Lower leg skin (tissue), 4 donors: ENCODE data around the gene ST3GAL5. TPM values are rescaled to one million over a fixed set of nuclear protein-coding genes. Genes with fewer than 3 reads are reported as not detected.

Experiments
- DNase-seq, 2 donors: peaks; one replicate each; pipeline ENCODE4 v3.0.0-alpha.2; 2019; ENCODE audit warnings: low spot score in 2 of 2
- H3K4me3 ChIP-seq: fragments of 200-600 bp; sonication (generic); 2 replicates; pipeline ENCODE4 v1.5.1; 2017; ENCODE audit warnings: mild to moderate bottlenecking, low read depth; ENCODE audit not compliant: poor library complexity, severe bottlenecking
- POLR2A ChIP-seq, 2 donors: fragments of 450-650 bp; IDR thresholded peaks; one replicate each; pipeline ENCODE4 v1.6.1; 2016 to 2017; ENCODE audit warnings: antibody characterized with exemption in 2 of 2, mild to moderate bottlenecking in 1 of 2, moderate library complexity in 1 of 2
- WGBS, 2 donors: methylation state at CpG; one replicate each; pipeline ENCODE4 v1.1.5; 2018; 5-methylcytosine and 5-hydroxymethylcytosine counted together
- intact Hi-C: fragments of 100-400 bp; cut with DNase I; formaldehyde crosslinking; loops from one replicate; pipeline ENCODE4 v1.15.0; 2023; ENCODE audit warnings: low total_unique reads
- total RNA-seq, 4 donors: library from RNA; depleted of rRNA; stranded (reverse); fragments of >200 nt; gene quantifications; one replicate each; pipeline ENCODE4 v1.1.0, GENCODE V29; 2016
- TF ChIP-seq, protein P1 (sequence below), 3 donors: fragments of 450-650 bp; IDR thresholded peaks; one replicate each; pipeline ENCODE4 v1.5.1; 2016; ENCODE audit warnings: antibody characterized with exemption in 3 of 3, mild to moderate bottlenecking in 3 of 3, moderate library complexity in 2 of 3

ST3GAL5 gene
- total RNA-seq, 4 donors from 2014 or later: 6.9 to 8.6 (median 8.1) TPM

DNA sequence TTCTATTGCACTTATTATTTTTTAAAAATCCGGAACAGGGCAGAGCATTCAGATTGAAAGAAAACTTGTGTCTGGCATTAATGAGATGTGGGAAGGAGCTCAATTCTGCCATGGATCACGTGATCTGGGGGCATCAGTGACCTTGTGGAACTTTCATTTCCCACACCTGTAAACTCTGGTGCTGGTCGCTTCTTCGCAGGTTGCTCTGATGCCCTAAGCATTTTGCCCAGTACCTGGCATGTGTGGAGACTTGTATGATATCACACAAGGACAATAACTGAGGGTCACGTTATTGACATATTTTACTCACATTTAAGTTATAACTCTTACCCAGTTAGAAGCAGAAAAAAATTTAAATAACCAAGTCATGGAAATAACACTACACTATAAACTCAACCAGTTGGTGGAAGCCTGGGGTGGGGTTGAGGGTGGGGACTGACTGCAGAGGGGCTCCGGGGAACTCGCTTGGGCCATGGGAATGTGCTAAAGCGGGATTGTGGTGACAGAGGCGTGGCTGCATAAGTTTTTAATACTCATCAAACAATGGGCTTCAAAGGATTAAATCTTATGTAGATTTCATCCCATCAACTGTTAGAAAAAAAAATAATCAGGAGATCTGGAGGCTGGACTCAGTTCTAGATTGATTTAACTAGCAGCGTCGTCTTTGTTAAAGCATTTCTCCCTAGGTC lies 36.5 kb downstream of the ST3GAL5 start:
- WGBS, 2 donors: 78 to 85% methylated on average over 11 of the region's 11 CpGs
- TF ChIP-seq, protein P1, sequence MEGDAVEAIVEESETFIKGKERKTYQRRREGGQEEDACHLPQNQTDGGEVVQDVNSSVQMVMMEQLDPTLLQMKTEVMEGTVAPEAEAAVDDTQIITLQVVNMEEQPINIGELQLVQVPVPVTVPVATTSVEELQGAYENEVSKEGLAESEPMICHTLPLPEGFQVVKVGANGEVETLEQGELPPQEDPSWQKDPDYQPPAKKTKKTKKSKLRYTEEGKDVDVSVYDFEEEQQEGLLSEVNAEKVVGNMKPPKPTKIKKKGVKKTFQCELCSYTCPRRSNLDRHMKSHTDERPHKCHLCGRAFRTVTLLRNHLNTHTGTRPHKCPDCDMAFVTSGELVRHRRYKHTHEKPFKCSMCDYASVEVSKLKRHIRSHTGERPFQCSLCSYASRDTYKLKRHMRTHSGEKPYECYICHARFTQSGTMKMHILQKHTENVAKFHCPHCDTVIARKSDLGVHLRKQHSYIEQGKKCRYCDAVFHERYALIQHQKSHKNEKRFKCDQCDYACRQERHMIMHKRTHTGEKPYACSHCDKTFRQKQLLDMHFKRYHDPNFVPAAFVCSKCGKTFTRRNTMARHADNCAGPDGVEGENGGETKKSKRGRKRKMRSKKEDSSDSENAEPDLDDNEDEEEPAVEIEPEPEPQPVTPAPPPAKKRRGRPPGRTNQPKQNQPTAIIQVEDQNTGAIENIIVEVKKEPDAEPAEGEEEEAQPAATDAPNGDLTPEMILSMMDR (IDR thresholded peaks at IDR 0.05): no peak
- TF ChIP-seq POLR2A (IDR thresholded peaks at IDR 0.05): no peak
- intact Hi-C loops: no loop called here
- no peak for DNase-seq
- no peak overlapping the region for H3K4me3 ChIP-seq

DNA sequence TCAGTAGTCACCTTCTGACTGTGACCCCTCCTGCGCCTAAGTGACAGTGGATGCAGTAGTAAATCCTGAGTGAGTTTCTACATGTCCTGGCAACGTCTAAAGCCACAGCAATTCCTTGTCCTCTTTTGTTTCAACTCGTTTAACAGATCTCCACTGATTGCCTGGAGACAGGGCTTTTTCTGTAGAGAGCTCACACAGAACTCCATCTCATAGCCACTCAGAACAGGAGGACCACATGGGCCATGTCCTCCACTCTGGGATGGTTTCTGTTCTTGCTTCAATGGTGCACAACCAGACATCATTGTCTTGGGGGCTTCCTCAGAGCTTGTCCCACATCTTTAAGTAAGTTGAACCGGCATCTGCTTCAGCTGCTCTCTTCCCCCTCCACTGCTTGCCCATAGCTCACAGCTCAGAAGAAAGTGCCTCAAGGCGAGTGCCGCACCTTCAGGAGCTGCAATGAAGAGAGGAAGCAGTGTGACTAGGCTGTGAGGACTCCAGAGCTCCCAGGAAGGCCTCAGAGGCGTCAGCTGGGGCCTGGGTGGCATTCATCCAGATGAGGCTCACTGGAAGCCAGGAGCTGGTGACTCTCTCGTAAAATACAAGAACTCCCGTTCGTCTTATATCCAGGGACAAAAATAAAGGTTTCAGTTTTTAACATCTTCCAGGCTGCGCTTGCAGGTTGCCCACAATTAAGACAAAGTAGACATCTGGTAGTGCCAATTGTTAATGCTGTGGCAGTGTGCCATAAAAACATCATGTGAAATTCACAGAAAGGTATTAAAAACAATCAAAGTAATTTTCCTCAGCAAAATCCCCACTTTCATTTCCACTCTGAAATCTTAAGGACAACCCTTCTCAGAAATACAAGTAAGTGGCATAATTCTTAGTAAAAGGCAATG lies 37.3 kb downstream of the ST3GAL5 start:
- WGBS, 2 donors: 57 to 58% methylated on average over 11 of the region's 11 CpGs
- peak in 1 of 2 donors; percentile 89 for DNase-seq
- intact Hi-C loops: no loop called here
- no peak overlapping the region for H3K4me3 ChIP-seq
- TF ChIP-seq POLR2A (IDR thresholded peaks at IDR 0.05): no peak
- TF ChIP-seq, protein P1 (IDR thresholded peaks at IDR 0.05): no peak

DNA sequence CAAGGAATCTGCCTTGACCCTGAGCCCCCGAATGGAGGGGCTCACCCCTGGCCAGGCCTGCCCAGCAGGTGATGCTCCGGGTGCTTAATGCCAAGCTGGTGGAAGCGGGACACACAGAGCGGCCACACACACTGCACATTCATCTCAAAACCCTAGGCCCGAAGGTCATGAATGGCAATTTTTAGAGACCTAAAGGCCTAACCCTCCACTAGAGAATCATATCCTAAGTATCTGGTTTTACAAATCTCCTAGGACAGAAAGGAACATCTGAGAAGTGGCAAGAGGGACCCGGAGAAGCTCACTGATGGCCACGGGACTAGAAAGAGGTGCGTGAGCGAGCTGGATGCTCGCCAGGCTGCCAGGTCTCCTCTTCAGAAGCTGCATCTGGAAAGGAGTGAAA lies 38.3 kb downstream of the ST3GAL5 start:
- 92 to 94% methylated on average over 10 of the region's 10 CpGs for WGBS, 2 donors
- no peak for TF ChIP-seq POLR2A (IDR thresholded peaks at IDR 0.05)
- TF ChIP-seq, protein P1 (IDR thresholded peaks at IDR 0.05): no peak
- H3K4me3 ChIP-seq: no peak overlapping the region
- intact Hi-C loops: no loop called here
- DNase-seq: no peak

- no peak for DNase-seq
- H3K4me3 ChIP-seq: no peak overlapping the region
- intact Hi-C loops: no loop called here
- WGBS, 2 donors: 67 to 79% methylated on average over 2 of the region's 2 CpGs
- TF ChIP-seq, protein P1 (IDR thresholded peaks at IDR 0.05): no peak
- TF ChIP-seq POLR2A (IDR thresholded peaks at IDR 0.05): no peak
These were observed 41.7 kb downstream of the ST3GAL5 start for GRCh38 chr2:85847051-85847588.

GRCh38 chr2:85846411-85846810 lies 42.4 kb downstream of the ST3GAL5 start:
- intact Hi-C loops: no loop called here
- no peak for DNase-seq
- WGBS, 2 donors: 89 to 92% methylated on average over 4 of the region's 4 CpGs
- no peak for TF ChIP-seq POLR2A (IDR thresholded peaks at IDR 0.05)
- TF ChIP-seq, protein P1 (IDR thresholded peaks at IDR 0.05): no peak
- no peak overlapping the region for H3K4me3 ChIP-seq
